RPMI8226 (cell line): ENCODE measurements around the gene KRABD2.
"Not testable (repeated sequence)": the region's sequence is repeated elsewhere in the genome, so short reads cannot be mapped to it uniquely, and the experiment has no call there.

ENCODE experiments used
- DNase-seq: peaks from one replicate; pipeline ENCODE4 v3.0.0-alpha.2; 2015

Gene KRABD2

DNA sequence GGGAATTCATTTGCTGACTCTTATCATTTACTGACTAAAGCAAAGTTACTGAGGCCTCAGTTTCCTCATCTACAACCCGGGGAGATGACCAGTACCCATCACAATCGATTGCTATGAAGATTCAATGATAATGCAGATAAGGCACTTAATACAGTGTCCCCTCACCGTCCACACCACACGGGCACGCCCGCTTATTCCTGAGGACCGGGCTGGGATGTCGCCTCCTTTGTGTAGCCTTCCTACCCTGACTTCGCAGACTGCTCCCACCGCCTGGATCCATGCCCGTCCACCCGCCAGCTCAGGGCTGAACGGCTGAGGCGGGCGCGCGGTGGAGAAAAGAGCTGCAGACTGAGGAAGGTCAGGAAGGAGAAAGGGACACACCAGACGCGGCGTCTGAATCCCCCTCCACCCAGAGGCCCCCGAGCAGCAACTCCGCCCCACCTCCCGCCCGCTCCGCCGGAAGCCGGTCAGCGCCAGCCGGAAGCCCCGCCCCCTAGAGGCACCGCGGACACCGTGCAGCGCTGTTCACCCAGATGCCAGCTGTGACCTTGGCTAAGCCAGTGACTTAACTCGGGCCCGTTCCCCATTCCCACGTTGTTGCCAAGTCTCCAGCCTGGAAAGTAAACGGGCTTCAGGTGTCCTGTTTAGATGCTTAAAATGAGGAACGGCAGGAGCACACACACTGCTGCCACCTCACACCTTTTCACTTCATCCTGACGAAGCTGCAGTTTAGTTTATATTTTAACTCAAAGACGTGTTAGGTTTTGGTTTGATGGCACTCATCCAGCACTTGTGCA lies at the start of gene KRABD2:
KRABD2 (minus strand) TSS at position 434 of the 797 bp plus-strand sequence.
- peak; percentile 89 for DNase-seq

DNA sequence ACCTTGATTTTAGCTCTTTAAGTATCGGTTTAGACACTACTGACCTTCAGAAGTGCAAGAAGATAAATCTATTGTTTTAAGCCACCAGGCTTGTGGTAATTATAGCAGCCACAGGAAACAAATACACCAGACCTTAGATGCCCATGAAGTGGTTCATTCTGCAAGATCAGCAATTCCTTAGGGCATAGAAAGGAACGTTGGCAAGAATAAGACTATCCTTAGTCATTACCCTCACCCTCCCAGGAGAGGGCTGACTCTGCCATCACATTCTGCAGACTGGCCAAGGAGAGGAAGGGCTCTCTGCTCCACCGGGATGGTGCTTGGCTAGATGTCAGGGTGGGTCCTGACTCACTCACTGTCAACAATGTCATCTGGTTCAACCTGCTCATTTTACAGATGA lies 45.1 kb upstream of the KRABD2 start:
- DNase-seq = peak; percentile 42

DNA sequence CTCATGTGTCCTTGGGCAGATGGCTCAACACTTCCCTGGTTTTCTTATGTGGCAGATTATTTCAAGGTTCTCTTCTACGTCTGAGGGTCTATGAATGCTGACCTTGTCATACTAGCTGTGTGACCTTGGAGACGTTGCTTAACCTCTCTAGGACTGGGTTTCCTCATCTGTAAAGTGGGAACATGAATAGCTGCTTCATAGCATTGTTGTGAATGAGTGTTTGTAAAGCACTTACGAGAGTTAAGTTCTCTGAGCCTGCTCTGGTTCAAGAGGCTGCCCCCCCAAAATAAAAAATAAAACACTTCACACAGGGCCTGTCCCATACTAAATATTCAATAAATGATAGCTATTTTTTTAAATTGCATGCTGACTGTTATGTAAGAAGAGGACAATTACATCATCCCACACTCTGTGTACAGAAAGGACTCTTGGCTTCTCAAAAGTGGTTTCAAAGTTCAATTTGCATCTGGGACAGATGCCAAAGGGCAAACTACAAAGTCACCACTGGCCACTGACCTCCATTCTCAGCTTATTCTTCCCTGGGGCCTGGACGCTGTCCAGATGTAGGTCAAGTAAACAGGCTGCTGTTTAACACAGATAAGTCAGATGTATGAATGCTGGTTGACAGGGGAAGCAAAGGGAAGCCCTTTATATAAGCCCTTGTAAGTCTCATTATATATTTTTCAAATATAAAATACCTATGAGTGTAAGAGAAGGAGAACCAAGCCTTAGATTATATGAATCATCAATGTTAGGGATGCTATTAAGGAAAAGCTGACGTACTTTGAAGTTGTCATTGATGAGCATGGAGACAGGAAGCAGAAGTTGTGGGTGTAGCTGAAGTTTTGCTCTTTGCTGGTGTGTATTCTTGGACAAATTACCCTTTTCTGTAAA lies 43.8 kb upstream of the KRABD2 start:
- no peak for DNase-seq

DNA sequence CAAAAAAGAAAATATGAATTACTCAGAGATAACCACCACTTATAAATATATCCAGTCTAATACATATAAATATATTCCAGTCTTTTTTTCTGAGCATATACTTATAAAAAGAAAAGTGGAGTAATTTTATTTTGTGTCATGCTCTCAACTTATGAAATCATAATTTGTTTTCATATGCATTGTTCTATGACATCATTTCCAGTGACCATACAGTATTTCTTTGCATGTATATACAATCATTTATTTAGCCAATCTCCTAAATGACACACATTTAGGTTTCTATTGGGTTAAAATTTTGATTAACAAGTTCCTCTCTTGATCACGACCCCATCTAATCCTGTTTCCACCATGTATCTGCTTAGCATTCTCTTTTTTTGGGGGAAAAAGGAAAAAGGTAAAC lies 42.8 kb upstream of the KRABD2 start:
- no peak for DNase-seq

DNA sequence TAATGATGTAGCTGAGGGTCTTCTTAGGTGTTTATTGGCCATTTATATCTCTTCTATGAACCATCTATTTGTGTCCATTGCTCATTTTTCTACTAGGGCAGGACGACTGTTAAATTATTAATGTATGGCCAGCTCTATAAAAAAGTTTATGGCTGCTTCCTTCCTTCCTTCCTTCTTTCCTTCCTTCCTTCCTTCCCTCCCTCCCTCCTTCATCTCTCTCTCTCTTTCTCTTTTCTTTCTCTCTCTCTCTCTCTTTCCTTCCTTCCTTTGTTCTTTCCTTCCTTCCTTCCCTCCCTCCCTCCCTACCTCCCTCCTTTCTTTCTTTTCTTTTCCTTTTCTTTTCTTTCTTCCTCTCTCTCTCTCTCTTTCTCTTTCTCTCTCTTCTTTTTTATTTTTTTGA lies 42.0 kb upstream of the KRABD2 start:
- DNase-seq = no peak

DNA sequence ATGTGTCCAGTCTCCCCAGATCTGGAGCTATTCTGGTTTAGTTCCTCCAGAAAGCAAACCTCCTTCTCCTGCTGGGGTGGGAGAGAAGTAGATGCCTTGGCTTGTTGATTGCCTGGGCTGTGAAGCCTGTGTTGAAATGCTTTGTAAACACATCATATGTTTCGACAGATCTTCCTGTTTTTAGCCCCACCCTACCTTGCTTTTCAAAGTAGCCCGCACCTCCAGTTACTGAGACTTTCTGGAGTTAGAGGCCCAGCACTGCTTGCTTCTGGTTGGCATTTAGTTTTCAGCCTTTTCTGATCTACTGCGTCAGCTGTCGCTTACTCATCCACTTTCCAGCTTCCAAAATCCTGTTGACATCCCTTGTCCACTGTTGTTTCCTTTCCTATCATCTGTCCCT lies 41.3 kb upstream of the KRABD2 start:
- DNase-seq = no peak

DNA sequence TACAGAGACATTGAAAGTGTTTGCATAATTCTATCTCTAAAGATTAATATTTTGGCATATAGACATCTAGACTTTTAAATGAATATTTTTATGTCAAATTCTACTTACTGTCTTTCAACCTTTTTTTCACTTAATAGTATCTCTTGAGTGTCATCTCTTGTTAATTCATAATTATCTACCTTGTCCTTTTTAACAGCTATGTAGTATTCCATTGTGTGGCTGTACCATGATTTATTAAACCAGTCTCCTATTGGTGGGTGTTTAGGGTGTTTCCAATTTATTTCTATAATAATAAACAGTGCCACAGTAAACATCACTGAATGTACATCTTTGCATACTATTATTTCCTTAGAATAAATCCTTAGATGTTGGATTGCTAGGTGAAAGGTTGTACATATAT lies 37.4 kb upstream of the KRABD2 start:
- DNase-seq = no peak

DNA sequence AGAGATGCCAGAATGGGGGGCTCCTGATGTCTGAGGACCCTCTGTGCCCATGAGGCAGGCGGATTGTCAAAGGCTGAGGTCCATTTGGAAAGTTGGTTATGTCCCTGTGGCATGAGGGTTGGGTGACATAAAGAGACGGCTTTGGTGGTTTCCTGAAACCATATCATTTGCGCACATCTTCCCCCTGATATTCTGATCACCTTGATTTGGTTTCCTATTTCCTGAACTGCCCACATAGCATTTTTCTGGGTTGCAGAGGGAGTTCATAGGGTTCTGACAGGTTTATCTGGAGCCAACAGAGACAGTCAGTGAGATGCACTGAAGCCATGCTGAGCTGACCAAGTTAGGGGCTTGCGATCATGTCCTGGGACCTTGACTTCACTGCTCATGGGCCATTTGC lies 36.8 kb upstream of the KRABD2 start:
- DNase-seq = no peak

DNA sequence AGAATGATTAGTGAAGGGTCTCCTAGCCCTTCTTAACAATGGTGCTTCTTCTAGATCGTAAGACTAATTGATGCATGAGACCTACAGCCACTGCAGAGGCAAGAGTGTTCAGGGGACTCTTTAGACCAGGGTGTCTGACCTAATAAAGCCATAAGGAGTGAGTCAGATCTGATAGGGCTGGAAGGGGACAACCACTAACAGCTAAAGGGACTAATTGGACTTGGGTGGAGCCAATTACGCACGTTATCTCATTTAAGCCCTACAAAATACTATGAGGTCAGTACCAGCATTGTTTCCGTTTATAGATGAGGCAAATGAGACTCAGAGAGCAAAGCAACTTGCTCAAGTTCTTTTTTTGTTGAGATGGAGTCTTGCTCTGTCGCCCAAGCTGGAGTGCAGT lies 35.6 kb upstream of the KRABD2 start:
- no peak for DNase-seq

DNA sequence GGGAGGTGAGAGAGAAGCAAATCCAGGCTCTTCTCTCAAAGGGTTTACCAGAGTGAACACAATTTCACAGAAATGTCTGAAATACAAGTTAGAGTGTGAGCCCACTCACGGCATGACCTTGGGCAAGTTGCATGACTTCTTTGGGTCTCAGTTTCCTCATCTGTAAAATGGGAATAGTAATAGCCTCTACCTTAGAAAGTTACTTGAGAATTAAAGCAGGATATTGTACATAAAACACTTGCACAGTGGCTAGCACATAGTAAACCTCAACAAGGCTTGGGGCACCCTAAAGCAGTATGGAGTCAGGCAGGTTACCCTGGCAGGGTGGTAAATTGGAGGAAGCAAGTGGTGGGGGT lies 34.4 kb upstream of the KRABD2 start:
- DNase-seq = no peak

DNA sequence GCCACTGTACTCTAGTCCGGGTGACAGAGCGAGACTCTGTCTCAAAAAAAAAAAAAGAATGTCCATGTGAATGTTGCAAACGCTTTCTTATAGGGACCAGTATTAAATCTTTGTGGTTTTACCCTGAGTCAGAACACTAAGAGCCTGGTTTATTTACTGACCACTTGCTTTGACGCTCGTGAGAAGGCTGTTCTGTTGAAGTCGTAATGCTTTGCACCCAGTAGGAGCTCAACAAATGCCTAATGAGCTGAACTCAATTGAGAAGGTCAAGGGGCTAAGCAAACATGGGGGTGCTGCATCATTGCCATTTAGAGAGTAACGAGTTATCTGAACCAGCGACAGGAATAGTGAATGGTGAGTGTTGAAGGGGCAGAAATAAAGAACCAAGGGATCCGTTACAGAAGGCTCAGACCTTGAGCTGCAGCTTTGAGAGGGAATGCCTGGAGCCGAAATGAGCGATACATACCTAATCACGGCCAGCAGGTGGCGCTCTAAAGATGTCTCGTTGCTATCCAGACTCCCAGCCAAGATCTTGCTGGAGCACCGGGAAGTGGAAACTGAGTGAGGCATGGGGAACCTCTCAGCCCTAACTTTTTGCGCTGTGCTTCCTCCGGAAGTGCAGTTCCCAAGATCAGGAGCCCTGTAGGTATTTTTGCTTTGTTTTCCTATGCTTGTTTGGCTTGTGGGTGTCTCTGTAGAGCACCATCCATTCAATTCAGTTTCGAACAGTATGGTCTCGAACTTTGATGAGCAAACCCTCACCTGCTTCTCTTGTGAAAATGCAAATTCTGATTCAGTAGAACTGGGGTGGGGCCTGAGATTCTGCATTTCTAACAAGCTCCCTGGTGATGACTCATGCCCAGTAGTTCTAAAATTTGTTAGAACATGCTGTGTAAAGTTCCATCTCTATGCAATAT lies 33.7 kb upstream of the KRABD2 start:
- peak; percentile 76 for DNase-seq

DNA sequence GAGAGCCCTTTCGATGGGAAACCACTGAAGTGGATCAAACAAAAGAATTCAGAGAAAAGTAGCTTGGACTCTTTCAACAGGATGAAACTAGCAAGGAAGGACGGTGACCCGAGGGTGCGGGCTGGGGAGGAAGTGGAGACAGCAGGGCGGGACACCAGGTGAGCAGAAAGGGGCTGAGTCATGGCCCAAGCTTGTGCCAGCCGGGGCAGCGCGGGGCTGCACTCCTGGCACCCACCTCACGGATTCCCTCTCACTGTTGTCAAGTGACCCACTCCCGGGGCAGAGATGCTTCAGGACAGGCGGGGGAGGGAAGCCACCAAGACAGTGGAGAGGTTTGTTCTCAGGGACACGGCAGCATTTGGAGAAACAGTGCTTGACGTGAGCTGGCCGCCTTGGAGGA lies 31.9 kb upstream of the KRABD2 start:
- peak; percentile 61 for DNase-seq

DNA sequence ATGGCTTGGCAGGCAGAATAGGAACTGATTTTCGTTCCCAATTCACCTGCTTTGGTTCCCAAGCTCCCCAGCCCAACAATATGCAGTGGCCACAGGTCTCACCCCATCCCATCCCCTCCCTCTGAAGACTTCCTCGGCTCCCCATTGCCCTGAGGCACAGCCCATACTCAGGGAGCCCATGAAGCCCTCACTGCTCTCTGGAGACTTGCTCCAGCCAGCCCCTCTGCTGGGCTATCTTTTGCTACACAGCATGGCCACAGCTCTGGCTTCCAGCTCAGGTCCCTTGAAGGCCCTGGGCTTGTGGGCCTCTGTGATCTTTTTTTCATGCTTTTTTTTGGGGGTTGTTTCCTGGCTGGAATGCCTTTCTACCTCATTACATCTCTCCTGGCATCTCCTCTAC lies 29.7 kb upstream of the KRABD2 start:
- DNase-seq = no peak

DNA sequence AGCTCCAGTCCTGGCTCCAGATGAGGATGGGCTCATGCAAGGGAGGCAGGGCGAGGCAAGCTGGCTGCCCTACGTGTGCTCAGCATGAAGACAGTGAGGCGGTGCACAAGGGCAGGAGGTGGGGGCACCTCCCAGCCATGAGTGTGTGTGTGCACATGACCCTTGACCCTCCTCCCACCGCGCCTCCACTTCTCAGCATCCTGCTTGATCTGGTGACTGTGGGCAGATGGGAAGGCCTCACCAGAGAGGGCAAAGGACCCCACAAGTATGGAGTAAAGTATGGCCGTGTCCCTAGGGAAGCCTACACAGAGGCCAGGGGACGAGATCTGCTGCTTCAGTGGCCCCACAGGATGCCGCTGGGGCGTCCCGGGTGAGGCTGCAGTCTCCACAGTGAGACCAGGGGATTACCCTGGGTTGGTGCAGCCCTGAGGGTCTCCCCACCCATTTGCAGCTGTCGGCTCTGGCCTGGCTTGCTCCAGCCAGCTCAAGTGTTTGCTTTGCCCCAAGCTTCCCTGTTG lies 29.1 kb upstream of the KRABD2 start:
- no peak for DNase-seq

DNA sequence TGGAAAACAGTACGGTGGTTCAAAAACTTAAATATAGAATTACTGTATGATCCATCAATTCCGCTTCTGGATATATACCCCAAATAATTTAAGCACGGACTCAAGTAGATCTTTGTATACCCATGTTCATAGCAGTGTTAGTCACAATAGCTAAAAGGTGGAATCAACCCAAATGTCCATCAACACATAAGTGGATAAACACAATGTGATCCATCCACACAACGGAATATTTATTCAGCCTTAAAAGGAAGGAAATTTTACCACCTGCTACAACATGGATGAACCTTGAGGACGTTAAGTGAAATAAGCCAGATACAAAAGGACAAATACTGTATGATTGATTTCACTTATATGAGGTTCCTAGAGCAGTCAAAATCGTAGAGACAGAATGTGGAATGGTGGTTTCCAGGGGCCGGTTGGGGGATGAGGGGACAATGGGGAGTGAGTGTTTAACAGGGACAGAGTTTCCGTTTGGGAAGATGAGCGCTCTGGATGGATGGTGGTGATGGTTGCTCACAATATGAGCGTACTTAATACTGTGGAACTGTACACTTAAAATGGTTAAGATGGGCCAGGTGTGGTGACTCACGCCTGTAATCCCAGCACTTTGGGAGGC lies 26.5 kb upstream of the KRABD2 start:
- no peak for DNase-seq

DNA sequence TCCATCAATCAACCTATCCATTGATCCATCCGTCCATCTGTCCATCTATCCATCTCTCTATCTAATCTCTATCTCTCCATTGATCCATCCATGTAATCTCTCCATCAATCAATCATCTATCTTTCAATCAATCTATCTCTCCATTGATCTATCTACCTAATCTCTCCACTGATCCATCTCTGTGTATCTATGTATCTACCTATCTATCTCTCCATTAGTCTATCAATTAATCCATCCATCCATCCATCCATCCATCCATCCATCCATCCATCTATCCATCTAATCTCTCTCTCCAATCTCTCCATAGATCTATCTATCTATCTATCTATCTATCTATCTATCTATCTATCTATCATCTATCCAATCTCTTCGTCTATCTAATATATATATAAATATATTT lies 24.6 kb upstream of the KRABD2 start:
- no peak for DNase-seq

DNA sequence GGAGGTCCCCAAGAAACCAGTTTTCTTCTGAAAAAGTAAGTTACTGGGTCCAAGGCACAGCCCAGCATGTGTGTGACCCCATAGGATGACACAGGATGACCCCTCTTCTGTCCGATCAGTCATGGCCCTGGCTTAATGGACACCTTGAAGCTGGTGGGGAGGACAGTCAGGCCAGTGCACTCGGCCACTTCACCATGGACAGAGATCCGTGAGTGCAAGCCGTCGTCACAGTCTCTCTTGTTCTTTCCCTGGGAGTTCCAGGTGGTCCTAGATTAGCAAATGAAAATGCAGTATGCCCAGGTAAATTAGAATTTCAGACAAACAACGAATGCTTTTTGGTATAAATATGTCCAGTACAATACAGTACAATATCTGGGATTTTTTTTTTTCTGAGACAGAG lies 22.5 kb upstream of the KRABD2 start:
- no peak for DNase-seq

DNA sequence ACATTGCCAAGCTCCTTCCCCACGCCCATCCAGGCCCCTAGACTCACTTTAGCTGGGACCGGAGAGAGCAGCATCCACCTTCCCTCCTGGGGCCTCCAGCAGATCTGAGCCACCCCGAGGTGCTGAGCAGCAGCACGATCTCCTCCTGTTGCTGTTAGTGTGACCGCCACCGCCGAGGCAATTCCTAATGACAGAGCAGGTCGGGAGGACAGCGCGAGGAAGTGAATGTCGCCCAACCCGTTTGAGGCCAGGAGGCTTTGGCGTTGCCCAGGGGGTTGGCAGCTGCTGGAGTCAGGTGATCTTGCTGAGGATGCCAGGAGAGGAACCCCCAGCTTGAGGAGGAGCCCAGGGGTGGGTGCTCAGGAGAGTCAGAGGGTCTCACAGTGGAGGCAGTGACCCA lies 21.1 kb upstream of the KRABD2 start, which contains the start of gene RNF222:
RNF222 (minus strand) TSS at position 192 of the 400 bp plus-strand sequence. CDS start 4,366 bp downstream, outside the sequence.
- DNase-seq = no peak

DNA sequence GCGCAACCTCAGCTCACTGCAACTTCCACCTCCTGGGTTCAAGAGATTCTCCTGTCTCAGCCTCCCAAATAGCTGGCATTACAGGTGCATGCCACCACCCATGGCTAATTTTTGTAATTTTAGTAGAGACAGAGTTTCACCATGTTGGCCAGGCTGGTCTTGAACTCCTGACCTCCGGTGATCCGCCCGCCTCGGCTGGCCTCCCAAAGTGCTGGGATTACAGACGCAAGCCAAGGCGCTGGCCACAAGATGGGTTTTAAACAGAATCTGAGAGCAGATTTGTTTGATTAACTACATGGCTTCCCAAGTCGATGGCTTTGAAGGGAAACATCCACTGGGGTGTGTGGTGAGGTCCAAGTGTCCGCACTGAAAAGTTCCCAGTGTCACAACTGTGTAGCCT lies 18.0 kb upstream of the KRABD2 start:
- DNase-seq = not testable (repeated sequence)

DNA sequence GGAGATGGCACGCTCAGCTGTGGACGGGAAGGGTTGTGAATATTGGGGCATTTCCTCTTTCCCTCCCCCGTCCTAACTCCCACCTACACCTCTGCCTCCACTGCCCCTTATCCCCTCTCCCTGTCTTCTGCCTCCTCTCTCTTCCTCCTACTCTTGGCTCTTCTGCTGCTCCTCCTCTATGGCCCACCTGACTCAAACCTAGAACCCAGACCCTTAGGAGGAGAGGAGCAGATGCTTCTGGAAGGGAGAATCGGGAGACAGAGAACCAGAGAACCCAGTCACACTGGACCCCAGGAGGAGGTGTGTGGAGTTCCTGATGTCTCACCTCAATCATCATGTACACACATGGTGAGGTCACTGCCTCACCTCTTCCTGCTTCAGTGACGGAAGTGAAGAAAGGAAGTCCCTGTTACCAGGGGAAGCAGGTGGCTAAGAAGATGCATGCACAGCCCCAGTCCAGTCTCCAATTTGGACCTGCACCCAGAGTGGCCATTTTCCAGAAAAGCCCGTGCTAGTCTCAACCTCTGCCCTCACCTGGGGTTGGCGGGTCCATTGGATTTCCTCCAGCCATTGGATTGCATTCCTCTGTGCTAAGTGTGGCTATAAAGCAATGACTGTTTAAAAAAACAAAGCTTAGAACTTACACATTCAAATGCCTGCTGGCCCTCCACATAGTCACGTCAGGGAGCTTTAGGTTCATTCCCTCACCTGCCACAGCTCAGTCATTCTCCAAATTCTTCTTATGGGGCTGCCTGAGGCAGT lies 17.1 kb upstream of the KRABD2 start:
- DNase-seq = no peak

DNA sequence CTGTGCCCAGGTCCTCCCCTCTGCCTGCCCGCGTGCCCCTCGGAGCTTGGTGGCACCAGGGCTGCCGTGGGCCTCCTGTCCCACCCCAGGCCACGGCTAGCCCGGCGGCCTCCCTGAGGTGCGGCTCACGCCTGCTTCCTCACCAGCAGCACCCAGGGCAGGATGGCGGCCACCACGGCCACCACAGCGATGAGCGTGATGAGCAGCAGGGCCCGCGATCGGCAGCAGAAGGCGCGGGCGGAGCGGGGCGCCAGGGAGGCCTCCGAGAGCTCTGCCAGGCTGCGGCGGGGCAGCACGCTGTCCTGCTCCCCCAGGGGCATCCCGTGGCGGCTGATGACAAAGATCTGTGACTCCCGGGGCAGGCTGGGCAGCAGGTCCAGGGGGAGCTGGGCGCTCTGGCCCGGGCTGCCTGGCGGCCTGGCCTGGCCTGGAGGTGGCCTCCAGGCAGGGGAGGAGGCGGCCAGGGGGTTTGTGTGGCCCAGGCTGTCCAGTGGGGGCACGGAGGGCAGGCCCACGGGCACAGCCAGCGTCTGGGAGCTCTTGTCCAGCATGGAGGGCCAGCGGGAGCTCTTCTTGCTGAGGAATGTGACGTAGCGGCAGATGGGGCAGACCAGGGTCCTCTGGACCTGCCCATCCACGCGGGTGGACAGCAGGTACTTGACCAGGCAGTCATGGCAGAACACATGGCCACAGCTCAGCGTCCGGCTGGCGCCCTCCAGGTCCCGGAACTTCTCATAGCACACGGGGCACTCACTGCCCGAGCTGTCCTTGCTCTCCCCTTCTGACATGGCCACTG lies 16.4 kb upstream of the KRABD2 start:
- no peak for DNase-seq
